Measurements from ENCODE around the gene LEFTY2. TPM values are rescaled to one million over a fixed set of nuclear protein-coding genes. Genes with fewer than 3 reads are reported as not detected.

LEFTY2 gene
- total RNA-seq, 1 experiment from 2014 or later: not detected

- ChIA-PET POLR2A (ENCODE audit: unreplicated experiment) (interaction anchor here (0.5 to 1.5 kb wide), 7 partner anchors 21 to 1015 kb away, joined by 3 to 14 read pairs (median 5); partner anchors contain the start of genes H3-3A and TMEM63A), CTCF (interaction anchor here (0.6 to 0.8 kb wide), 2 partner anchors 27 to 49 kb away, joined by 3 to 4 read pairs; no protein-coding TSS in a partner anchor)
- TF ChIP-seq EZH2phosphoT487 (IDR thresholded peaks at IDR 0.05; ENCODE audit: borderline replicate concordance, low read length) (no peak), CTCF (conservative IDR thresholded peaks at IDR 0.05; ENCODE audit: low read depth, low read length) (no peak), EZH2 (IDR thresholded peaks at IDR 0.05; ENCODE audit: low read length, unreplicated experiment) (no peak)
- H3F3A ChIP-seq (ENCODE audit: low read length, unreplicated experiment): no peaks in the 10 kb centered on the region
- intact Hi-C loops (cut with micrococcal nuclease): loop anchor here (1.0 kb wide), 1 partner anchor 53 kb away; no protein-coding TSS in a partner anchor
- ATAC-seq: peak; percentile 91
- DNase-seq: peak; percentile 99
- H3K27me3 ChIP-seq (ENCODE audit: low read length): no peaks in the 10 kb centered on the region
- peak within 1 kb of the TSS; percentile 72 for H3K27ac ChIP-seq (ENCODE audit: low read length)
- H3K36me3 ChIP-seq (ENCODE audit: low read depth, low read length): peaks cover 5% of the 10 kb centered on the region; the same call in 1 of the 2 replicates
- H2AFZ ChIP-seq (ENCODE audit: low read length): peak within 1 kb of the TSS; percentile 77
- peaks cover 28% of the 10 kb centered on the region for H3K79me2 ChIP-seq (ENCODE audit: low read length)
- peak within 1 kb of the TSS; percentile 95 for H3K9ac ChIP-seq (ENCODE audit: low read length)
- peaks cover 46% of the 10 kb centered on the region for H3K4me1 ChIP-seq (ENCODE audit: insufficient read depth, low read length)
- no peaks in the 10 kb centered on the region for H3K9me2 ChIP-seq (replicated peaks; ENCODE audit: low read length)
- peak within 1 kb of the TSS; percentile 89 for H3K4me3 ChIP-seq (ENCODE audit: low read length)
- TSS peak; percentile 72 for BruUV-seq (replicated peaks)
- H4K20me1 ChIP-seq (ENCODE audit: low read length): peaks cover 3% of the 10 kb centered on the region; the same call in 1 of the 2 replicates
- no peaks in the 10 kb centered on the region for H3K9me3 ChIP-seq (ENCODE audit: low read length)
- H3K4me2 ChIP-seq (ENCODE audit: low read length): peak within 1 kb of the TSS; percentile 85
These were observed 17.1 kb downstream of the LEFTY2 start, which contains the start of gene PYCR2 for GRCh38 chr1:225923692-225924555. TSS of gene PYCR2 (minus strand) at chr1:225924250. CDS start at chr1:225924110, 140 bp downstream.

GRCh38 chr1:225923381-225923691 is 17.7 kb downstream of the LEFTY2 start:
- intact Hi-C loops (cut with micrococcal nuclease): no loop called here
- Histone ChIP-seq H3K4me3 (ENCODE audit: low read length) (peak overlapping the region; percentile 89), H3F3A (ENCODE audit: low read length, unreplicated experiment) (no peaks in the 10 kb centered on the region), H3K9me2 (replicated peaks; ENCODE audit: low read length) (no peaks in the 10 kb centered on the region), H3K36me3 (ENCODE audit: low read depth, low read length) (peaks cover 7% of the 10 kb centered on the region; the same call in 1 of the 2 replicates), H4K20me1 (ENCODE audit: low read length) (peaks cover 3% of the 10 kb centered on the region; the same call in 1 of the 2 replicates), H3K9ac (ENCODE audit: low read length) (peak overlapping the region; percentile 95), H2AFZ (ENCODE audit: low read length) (peak overlapping the region; percentile 77; the same call in 1 of the 2 replicates), H3K79me2 (ENCODE audit: low read length) (peaks cover 28% of the 10 kb centered on the region), H3K4me1 (ENCODE audit: insufficient read depth, low read length) (peaks cover 46% of the 10 kb centered on the region), H3K9me3 (ENCODE audit: low read length) (no peaks in the 10 kb centered on the region), H3K27ac (ENCODE audit: low read length) (peak overlapping the region; percentile 72), H3K27me3 (ENCODE audit: low read length) (no peaks in the 10 kb centered on the region), H3K4me2 (ENCODE audit: low read length) (peak overlapping the region; percentile 85)
- no TSS peak for BruUV-seq (replicated peaks)
- ChIA-PET CTCF (interaction anchor here (0.8 kb wide), 1 partner anchor 26 kb away, joined by 3 read pairs; no protein-coding TSS in a partner anchor), POLR2A (ENCODE audit: unreplicated experiment) (interaction anchor here (1.5 kb wide), 1 partner anchor 57 kb away, joined by 4 read pairs; no protein-coding TSS in a partner anchor)
- DNase-seq (no peak), ATAC-seq (no peak)
- TF ChIP-seq EZH2 (IDR thresholded peaks at IDR 0.05; ENCODE audit: low read length, unreplicated experiment) (no peak), EZH2phosphoT487 (IDR thresholded peaks at IDR 0.05; ENCODE audit: borderline replicate concordance, low read length) (no peak), CTCF (conservative IDR thresholded peaks at IDR 0.05; ENCODE audit: low read depth, low read length) (no peak)

Measured in PC-3 (cell line).